HG03025 (cell line): ENCODE data around the gene TYW1.
"Not testable (repeated sequence)": the region's sequence is repeated elsewhere in the genome, so short reads cannot be mapped to it uniquely, and the experiment has no call there.

Source experiments
- ATAC-seq: cut with Tn5 transposase; IDR thresholded peaks from one replicate; pipeline ENCODE4 v1.9.1; 2021; ENCODE audit warnings: mild to moderate bottlenecking, moderate library complexity; ENCODE audit not compliant: unreplicated experiment, low FRiP score

The TYW1 gene

GRCh38 chr7:67042781-67043558 lies 46.3 kb downstream of the TYW1 start:
- ATAC-seq = not testable (repeated sequence)

- not testable (repeated sequence) for ATAC-seq
Measured at GRCh38 chr7:67043559-67043930, 46.9 kb downstream of the TYW1 start.

GRCh38 chr7:67045496-67045995 lies 48.9 kb downstream of the TYW1 start:
- ATAC-seq = no peak

- ATAC-seq = not testable (repeated sequence)
Measured at GRCh38 chr7:67046819-67047218, 50.2 kb downstream of the TYW1 start.

- not testable (repeated sequence) for ATAC-seq
Measured at GRCh38 chr7:67049908-67050307, 53.3 kb downstream of the TYW1 start.

- not testable (repeated sequence) for ATAC-seq
Measured at GRCh38 chr7:67052161-67052560, 55.5 kb downstream of the TYW1 start.

- ATAC-seq = no peak
Measured at GRCh38 chr7:67056683-67057082, 60.0 kb downstream of the TYW1 start.

- ATAC-seq = not testable (repeated sequence)
Measured at GRCh38 chr7:67061321-67061720, 64.7 kb downstream of the TYW1 start.

GRCh38 chr7:67062802-67063201 lies 66.2 kb downstream of the TYW1 start:
- ATAC-seq = not testable (repeated sequence)

GRCh38 chr7:67066950-67067622 lies 70.5 kb downstream of the TYW1 start:
- not testable (repeated sequence) for ATAC-seq

- not testable (repeated sequence) for ATAC-seq
Measured at GRCh38 chr7:67076120-67076519, 79.5 kb downstream of the TYW1 start.

- not testable (repeated sequence) for ATAC-seq
Measured at GRCh38 chr7:67082880-67083279, 86.2 kb downstream of the TYW1 start.

GRCh38 chr7:67089261-67089660 lies 92.6 kb downstream of the TYW1 start:
- ATAC-seq = not testable (repeated sequence)

- ATAC-seq = not testable (repeated sequence)
Measured at GRCh38 chr7:67091053-67091452, 94.4 kb downstream of the TYW1 start.

- not testable (repeated sequence) for ATAC-seq
Measured at GRCh38 chr7:67098031-67098430, 101.4 kb downstream of the TYW1 start.

- ATAC-seq = not testable (repeated sequence)
Measured at GRCh38 chr7:67099406-67099805, 102.8 kb downstream of the TYW1 start.

GRCh38 chr7:67100038-67100437 lies 103.4 kb downstream of the TYW1 start:
- not testable (repeated sequence) for ATAC-seq

- no peak for ATAC-seq
Measured at GRCh38 chr7:67100956-67101361, 104.3 kb downstream of the TYW1 start.

GRCh38 chr7:67104937-67105336 lies 108.3 kb downstream of the TYW1 start:
- ATAC-seq = not testable (repeated sequence)

GRCh38 chr7:67105377-67105776 lies 108.7 kb downstream of the TYW1 start:
- no peak for ATAC-seq

GRCh38 chr7:67106255-67106654 lies 109.6 kb downstream of the TYW1 start:
- not testable (repeated sequence) for ATAC-seq
